ENCODE measurements around the gene MSANTD3.
"Not testable (repeated sequence)": the region's sequence is repeated elsewhere in the genome, so short reads cannot be mapped to it uniquely, and the experiment has no call there.

The MSANTD3 gene

DNA sequence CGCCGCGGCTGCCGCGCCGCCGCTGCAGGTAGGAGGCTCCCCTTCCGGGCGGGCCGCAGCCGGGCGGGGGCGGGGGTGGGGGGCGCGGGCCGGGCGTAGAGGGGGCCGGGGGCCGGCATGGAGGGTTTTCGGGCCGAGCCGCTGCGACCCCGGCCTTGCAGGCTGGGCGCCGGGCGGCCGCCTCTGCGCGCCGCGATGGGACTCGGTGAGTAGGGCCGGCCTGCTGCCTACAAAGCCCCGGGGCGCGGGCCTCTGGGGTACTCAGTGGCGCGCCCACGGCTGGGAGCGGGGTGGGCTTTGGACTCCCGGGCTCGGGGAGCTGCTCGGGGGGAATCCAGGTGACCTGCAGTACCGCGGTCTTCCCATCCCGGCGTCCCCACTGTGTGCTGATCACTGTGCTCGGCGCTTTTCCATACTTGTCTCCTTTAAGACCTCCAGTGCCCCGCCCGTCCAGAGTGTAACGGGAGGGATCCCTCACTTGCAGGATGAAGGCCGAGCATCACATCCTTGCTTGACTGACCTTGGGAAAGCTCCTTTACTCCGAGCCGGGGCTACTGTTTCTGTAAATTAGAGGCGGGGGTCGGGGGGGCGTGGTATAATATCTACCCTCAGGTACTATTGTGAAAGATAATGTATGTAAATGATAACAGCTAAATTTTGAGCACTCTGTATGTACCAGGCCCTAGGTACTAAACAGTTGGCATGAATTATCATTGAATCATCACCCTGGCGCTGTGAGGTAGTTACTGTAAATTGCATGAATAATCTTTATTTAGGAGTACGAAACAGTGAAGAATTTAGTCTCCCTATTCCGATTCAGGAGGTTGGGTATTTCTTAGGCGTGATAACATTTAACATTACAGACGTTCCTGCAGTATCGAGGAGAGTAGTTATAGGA is 672 bp downstream of the MSANTD3 start:
- peak overlapping the region; percentile 82 to 94 (median 88) for H3K27ac ChIP-seq

DNA sequence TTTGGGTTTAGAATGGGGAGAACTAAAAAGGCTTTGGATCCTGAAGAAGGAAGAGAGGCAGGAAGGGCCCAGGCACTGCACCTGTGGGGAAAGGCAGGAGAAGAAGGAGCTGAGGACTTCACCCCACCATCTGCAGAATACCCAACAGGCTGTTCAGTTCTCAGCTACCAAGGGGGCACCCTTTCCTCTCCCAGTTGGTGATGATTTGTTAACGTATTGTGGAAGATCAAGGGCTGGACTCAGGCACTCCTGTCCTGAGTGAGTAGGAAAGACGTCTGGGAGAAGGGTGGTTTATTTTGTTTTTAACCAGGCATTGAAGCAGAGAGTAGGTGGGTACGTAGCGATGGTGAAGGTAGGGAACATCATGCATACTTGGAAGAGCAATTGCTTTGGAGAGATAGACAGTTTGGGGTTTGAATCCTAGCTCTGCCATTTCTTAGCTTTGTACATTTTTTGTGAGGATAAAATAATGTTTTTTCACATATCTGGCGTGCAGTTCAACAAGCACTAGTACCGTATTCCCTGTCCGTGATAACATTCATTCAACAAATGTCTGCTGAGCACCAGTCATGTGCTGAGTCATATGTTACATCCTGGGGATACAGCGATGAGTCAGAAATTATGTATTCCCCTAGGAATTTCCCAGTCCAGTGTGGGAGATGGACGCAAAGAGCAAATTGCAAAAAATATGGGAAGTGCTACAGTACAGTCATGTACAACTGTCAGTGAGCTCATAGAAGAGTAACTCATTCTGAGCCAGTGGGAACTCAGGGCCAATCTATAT is 2.1 kb downstream of the MSANTD3 start:
- H3K27ac ChIP-seq = peak overlapping the region in 17 of 21 experiments; percentile 34 to 94 (median 87)
- H3K4me3 ChIP-seq = peak overlapping the region in 1 of 7 experiments; percentile 66

More for the DNA sequence above, 672 bp downstream of the MSANTD3 start:
- peak overlapping the region; percentile 66 to 85 (median 79) for H3K4me3 ChIP-seq

DNA sequence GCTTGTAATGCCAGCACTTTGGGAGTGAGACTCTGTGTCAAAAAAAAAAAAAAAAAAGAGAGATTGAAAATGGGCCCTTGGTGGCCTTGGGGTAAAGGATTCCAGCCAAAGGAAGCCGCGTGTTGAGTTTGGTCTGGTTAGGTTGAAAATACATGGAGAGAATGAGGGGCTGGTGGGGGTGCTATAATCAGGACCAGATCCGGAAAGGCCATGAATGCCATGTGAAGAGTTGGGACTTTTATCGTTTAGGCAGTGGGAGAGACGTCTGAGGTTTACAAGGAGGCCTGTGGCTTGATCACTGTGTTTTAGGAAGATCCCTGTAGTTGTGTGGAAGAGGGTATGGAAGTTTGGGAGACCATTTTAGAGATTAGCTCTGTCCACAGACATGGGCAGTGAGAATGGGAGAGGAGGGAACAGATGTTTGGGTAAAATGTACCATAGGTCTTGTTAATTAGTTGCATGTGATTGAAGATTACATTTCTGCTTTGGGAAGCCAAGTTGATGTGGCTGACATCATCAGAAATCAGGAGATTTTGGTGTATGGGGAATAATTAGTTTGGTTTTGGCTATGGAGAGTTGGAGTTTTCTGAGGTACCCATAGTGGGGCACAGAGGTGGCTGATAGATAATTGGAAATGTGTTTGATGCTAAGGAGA is 3.5 kb downstream of the MSANTD3 start:
- Histone ChIP-seq H3K27ac (peak overlapping the region in 10 of 21 experiments; percentile 17 to 85 (median 42)), H3K4me3 (no peak overlapping the region)

DNA sequence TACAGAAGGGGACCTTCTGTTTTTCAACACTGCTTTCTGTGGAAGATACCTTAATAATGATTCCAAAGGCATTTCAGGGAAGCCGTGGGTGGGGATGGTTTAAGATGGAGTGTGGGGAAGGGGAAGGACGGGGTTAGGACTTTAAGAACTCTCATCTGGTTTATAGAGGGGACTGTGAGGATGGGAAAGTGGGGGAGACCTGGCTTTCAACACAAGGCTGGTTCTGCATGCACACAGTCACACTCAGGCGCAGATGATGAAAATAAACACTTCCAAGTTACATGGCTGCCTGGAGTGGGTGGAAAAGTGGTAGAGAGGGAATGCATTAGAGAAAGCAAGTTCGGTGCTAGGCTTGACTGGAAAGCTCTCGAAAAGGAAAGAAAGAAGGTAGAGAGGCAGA is 4.9 kb downstream of the MSANTD3 start:
- H3K27ac ChIP-seq = no peak overlapping the region
- H3K4me3 ChIP-seq = no peak overlapping the region

DNA sequence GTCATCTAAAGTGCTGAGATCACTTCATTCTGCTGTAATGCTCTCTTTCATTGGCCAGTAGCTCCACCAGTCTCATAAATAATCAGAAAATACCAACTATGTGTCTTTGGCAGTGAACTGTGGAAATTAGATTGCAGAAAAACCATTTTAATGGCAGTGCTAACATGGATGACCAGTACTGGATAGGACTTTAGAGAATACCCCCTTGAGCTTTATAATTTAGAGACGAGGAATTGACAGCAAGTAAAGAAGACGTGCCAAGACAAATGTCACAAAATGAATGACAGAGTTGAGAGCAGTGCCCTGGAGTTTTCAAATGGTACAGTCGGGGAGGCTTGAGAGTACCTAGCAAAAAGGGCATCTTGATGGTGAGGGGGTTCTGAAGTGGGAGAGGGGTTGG is 5.8 kb downstream of the MSANTD3 start:
- Histone ChIP-seq H3K4me3 (no peak overlapping the region), H3K27ac (no peak overlapping the region)

DNA sequence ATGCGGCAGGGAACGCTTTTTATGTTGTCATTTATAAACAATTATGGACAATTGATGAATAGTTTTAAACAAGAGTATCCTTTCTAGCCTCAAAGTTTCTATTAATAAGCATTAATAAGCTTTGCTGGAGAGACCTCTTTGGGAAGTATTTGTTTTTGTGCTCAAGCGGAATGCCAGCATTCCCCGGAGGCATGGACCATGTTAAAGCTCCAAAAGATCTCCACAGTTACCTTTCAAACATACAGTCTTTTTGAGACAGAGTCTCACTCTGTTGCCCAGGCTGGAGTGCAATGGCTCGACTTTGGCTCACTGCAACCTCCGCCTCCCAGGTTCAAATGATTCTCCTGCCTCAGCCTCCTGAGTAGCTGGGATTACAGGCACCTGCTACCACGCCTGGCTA is 9.6 kb downstream of the MSANTD3 start:
- no peak overlapping the region for H3K4me3 ChIP-seq
- H3K27ac ChIP-seq = no peak overlapping the region

DNA sequence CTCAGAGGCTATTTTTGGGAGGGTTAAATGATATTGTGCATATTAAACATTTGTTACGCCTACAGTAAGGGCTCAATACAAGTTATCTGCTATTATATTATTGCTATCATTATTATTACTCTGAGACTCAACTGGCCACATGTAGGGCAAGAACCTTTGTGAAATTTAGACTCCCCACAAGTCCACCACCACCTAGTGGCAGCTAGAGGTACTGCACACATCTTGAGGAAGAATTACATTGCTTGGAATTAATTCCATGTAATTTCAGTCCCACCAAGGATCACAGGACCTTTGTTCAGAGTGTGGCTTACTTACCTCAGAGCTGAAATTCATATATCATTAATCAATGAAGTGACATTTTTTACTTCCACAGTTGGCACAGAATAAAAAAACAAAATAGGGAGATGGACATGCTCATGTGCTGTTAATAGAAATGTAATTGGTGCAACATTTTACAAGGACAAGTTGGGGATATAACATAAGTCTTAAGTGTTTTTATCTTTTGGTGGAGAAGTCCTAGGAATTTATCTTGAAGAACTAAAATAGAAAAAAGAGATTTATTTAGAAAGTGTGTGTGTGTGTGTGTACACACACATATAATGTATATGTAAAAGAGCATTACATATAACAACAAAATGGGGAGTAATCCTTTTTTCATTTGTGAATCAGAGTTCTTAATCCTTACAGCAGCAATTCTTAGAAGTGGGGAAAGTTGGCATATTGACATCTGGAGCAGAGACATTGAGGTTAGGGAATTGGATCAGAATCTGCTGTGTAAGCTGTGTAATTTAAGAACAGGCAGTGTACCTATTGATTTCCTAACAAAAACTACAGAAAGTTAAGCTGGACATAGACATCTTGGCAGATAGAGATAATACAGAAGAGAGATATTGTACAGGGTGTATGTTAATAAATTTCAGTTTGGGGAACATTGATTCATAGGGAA is 11.2 kb downstream of the MSANTD3 start:
- Histone ChIP-seq H3K4me3 (no peak overlapping the region), H3K27ac (no peak overlapping the region)

DNA sequence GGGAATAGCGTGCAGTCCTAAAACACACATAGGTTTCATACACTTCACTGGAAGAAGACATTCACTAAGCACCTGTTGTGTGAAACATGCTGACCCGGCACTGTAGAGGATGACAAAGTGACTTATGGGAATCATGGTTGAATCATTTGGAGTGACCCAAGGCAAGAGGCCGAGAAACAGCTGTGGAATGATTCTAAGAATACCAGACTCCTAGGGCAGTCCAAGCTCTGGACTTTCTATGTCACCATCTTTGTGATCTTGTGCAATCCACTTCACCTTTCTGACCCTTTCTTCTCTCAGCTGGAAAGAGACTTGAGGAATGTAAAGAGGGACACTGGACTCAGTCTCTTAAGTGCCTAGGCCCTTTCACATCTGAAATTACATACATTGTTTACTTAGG is 13.1 kb downstream of the MSANTD3 start:
- Histone ChIP-seq H3K4me3 (no peak overlapping the region), H3K27ac (no peak overlapping the region)

DNA sequence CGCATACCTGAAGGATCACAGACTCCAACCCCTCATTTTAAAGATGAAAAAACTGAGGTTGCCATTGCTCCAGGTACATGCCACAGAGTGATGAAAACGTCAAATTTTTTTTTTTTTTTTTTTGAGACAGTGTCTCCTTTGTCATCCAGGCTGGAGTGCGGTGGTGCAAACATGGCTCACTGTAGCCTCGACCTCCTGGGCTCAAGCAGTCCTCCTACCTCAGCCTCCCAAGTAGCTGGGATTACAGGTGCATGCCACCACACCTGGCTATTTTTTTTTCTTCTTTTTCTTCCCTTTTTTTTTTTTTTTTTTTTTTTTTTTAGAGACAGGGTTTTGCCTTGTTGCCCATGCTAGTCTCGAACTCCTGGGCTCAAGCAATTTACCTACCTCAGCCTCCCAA is 13.5 kb downstream of the MSANTD3 start:
- H3K27ac ChIP-seq, H3K4me3 ChIP-seq: not testable (repeated sequence)

DNA sequence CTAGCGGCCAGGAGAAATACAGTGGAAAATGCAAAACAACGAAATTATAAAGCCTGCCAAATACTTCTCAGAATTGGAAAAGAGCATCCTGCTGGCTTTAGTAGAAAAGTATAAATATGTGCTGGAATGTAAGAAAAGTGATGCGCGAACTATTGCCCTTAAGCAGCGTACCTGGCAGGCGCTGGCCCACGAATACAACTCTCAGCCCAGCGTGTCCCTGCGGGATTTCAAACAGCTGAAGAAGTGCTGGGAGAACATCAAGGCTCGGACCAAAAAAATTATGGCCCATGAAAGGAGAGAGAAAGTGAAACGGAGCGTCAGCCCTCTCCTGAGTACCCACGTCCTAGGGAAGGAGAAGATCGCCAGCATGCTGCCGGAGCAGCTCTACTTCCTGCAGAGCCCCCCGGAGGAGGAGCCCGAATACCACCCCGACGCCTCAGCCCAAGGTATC is 15.0 kb downstream of the MSANTD3 start:
- H3K27ac ChIP-seq = no peak overlapping the region
- no peak overlapping the region for H3K4me3 ChIP-seq

DNA sequence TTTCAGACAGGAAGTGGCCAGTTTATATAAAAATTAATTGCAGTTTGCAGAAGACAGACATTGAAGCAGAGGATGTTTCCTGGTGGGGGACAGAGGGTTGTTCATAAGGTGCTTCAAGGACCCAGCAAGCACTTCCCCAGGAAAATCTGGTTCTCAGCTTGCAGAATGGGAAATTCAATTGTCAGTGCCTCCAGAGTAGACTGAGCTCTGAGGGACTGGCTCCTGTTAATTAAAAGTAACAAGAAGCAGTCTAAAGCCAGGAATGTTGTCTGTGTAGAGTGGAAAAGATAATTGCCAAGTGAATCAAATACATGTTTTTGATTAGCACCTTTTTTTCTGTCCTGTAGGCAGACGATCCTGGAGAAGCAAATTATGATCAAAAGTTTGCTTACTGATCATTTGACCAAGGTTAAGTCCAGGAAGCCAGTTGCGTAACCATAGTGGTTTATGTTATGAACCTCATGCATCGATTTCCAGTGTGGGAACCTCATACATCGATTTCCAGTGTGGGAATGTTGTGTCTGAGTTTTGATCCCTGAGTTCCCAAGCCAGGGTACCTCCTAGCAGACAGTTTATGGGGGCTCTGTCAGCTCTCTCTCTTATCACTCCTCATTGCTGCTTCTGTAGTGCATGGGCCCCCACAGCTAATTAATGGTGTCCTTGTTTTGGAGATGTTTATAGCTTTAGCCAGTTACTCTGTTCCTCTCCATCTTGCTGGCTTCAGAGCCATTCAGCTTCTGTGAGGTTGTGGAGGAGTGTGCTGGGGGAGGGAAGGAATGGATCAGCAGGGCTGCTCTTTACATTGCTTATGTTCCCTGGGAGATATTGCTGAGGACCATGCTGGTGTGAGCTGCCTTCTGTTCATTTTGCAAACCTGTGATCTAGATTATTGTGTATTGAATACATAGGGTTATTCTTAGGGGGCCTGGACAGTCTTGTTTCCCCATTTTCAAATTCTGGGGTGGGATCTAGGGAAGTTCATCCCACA is 17.1 kb downstream of the MSANTD3 start:
- Histone ChIP-seq H3K27ac (no peak overlapping the region), H3K4me3 (no peak overlapping the region)

DNA sequence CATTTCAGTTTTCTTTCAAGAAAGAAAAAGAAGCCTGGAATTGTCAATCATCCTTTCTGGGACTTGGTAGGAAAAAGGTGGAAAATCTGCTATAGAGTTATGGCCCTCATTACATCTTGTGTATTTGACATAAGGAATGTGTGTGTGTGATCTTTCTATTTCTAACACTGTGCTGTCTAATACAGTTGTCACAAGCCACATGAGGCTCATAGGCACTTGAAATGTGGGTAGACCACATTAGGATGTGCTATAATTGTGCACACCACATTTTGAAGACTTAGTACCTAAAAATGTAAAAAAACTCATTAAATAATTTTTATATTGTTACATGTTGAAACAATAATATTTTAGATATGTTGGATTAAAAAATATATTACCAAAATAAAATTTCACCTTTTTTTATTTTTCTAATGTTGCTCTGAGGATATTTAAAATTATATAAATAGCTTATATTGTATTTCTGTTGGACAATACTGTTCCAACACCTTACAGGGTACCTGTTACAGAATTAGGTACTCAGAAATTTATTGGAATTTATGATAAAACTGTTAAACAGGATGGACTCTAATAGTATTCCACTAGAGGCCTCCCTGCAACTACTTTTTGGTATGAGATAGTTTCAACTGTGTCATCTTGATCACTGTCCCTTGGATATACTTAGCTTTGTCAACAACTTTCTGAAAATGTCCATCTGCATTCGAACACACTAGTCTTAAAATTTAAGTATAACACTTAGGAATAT is 18.4 kb downstream of the MSANTD3 start:
- no peak overlapping the region for H3K27ac ChIP-seq

DNA sequence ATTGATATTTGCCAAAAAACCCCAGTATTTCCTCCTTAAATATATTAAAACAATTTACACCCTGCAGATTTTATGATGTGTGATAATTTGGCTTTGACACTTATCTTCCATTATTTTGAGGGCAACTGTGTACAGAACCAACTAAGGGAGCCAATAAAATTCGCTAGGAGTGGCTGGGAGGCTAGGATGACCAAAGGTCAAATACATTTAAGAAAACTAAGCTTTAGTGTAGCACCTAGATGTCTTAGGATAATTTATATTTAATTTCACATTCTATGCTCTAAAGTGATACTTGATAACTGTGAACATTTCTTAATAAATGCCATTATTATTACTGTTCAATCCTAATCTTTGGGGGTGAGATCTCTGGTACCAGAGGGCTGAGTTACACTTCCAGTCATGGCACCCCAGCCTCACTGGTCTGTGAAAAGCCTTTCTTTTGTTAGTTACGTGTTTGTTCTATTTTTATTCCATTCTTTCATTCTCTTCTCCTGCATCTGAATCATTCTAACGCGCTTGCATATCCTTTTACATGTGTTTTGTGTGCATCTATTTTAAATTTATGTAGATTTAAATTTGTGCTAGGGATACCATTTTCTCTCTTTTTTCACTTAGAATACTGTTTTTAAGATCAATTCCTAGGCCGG is 19.1 kb downstream of the MSANTD3 start:
- no peak overlapping the region for H3K4me3 ChIP-seq
- no peak overlapping the region for H3K27ac ChIP-seq

More for the DNA sequence above, 18.4 kb downstream of the MSANTD3 start:
- H3K4me3 ChIP-seq = no peak overlapping the region

DNA sequence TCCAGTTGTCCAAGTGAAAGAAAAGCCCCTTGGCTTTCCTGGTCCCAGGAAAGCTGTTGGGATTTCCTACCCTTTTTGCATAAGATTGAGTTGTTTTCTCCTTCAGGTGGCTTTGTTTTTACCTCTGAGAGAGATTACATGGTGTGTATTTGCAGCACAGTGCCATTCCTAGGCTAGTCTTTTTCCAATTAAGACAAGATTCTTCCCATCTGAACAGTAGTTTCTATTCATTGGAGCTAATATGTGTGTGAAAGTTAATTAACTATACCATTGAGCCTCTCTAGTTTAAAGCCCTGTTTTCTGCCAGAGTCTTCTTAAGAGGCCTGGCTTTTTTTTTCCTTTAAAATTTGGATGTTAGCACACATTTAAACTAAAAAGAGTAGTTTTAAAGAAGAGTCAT is 20.1 kb downstream of the MSANTD3 start:
- Histone ChIP-seq H3K27ac (no peak overlapping the region), H3K4me3 (no peak overlapping the region)

DNA sequence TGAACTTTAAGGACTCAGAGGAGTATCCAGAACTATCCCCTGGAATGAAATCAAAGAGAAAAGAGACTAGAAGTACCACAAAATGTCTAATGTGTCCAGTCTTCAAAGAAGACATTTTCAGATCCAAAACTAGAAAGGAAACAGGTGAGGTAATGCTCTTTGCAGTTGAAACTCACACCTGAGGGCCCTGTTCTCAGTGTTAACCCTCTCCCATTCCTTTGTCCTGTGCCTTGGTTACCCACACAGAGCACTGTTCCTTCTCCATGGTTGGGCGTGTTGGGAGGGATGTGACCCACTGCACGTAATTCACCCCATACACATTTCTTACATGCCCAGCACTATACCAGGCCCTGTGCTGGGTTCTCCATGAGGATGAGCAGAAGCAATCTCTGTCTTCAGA is 21.3 kb downstream of the MSANTD3 start:
- no peak overlapping the region for H3K4me3 ChIP-seq

DNA sequence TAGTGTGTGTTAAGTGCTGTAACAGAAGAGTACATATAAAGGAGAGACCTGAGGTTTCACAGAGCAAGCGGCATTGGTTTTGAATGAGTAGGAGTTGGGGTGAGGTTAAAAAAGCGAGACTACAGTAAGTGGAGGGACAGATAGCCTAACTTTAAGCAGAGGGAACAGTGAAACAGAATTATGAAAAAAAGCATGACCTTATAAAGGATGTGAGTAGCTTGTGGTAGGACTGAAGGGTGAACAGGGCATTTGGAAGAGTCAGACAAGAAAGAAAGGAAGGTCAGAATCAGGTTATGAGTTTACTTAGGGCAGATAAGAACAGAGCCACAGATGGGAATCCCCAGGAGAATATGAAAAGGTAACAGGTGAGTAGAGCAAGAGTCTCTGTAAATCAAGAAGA is 22.5 kb downstream of the MSANTD3 start:
- Histone ChIP-seq H3K27ac (no peak overlapping the region), H3K4me3 (no peak overlapping the region)

More for the DNA sequence above, 21.3 kb downstream of the MSANTD3 start:
- no peak overlapping the region for H3K27ac ChIP-seq

DNA sequence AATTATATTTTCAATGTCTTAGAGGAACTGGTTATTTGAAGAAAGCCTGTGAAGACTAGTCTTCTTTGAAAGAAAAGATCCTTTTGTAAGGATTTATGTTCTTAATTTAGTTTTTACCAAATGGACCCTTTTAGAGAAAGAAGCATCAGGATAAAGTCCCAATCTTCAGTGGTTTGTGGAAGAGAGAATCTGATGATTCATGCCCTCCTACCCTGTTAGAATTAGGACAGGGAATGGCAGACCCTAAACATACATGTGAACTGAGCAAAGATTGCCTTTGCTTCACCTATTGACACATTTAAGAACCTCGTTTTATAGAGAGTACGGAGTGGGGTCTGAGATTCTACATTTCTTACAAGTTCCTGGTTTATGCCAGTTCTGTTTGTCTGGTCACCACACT is 26.0 kb downstream of the MSANTD3 start:
- H3K4me3 ChIP-seq = no peak overlapping the region
- no peak overlapping the region for H3K27ac ChIP-seq

Data from skin epidermis (tissue), 12 donors.